ENCODE data around the gene MPP3.
"Not testable (repeated sequence)": the region's sequence is repeated elsewhere in the genome, so short reads cannot be mapped to it uniquely, and the experiment has no call there.

MPP3 gene, protein sequence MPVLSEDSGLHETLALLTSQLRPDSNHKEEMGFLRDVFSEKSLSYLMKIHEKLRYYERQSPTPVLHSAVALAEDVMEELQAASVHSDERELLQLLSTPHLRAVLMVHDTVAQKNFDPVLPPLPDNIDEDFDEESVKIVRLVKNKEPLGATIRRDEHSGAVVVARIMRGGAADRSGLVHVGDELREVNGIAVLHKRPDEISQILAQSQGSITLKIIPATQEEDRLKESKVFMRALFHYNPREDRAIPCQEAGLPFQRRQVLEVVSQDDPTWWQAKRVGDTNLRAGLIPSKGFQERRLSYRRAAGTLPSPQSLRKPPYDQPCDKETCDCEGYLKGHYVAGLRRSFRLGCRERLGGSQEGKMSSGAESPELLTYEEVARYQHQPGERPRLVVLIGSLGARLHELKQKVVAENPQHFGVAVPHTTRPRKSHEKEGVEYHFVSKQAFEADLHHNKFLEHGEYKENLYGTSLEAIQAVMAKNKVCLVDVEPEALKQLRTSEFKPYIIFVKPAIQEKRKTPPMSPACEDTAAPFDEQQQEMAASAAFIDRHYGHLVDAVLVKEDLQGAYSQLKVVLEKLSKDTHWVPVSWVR

GRCh38 chr17:43832976-43833829, at the start of gene MPP3:
Gene MPP3, minus strand, starts transcription at chr17:43833146. Its CDS starts 1,240 bp downstream, at chr17:43831906.
- DNase-seq = peak; percentile 17

- DNase-seq = no peak
These were observed 49.0 kb upstream of the MPP3 start for GRCh38 chr17:43881758-43882505.

DNA sequence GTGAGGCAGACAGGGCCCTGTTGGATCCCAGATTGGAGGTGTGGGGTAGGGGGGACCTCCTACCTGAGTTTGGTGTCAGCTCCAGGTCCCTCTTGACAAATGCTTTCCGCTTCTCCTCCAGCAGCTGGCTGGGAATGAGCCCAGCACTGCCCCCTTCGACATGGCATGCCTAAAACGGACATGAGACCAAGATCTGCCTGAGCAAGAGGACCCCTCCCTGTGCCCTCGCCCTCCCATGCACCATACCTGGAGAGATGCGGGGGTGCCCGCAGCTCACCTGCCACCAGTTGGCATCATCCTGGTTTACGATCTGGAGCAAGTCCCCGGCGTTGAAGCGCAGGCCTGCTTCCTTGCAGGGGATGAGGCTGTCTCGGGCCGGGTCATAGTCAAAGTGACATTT, 48.2 kb upstream of the MPP3 start:
- DNase-seq = no peak

DNA sequence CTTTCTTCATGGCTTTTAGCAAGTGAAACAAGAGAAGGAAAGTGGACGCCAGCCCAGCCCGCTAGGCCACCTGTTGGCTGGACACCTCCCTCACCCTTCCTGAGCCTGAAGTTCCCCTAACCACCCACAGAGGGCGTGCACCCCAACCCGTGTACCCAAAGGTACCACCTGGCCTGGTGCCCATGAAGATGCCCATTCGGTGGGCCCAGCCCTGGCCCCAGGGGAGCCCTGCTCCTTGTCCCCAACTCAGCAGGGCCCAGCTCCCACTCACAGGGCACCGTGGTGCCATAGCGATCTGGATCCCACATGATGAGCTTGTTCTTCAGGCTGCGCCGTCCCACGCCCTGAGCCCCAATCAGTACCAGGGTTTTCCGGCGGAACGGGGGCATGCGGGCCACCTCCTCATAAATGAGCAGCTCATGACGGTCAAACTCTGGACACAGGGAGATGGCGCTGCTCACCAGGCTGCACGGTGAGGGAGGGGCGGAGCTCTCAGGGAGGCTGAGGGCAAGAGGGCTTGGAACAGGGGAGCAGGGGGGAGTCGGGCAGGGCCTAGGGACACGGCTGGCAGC, 47.6 kb upstream of the MPP3 start:
- no peak for DNase-seq

DNA sequence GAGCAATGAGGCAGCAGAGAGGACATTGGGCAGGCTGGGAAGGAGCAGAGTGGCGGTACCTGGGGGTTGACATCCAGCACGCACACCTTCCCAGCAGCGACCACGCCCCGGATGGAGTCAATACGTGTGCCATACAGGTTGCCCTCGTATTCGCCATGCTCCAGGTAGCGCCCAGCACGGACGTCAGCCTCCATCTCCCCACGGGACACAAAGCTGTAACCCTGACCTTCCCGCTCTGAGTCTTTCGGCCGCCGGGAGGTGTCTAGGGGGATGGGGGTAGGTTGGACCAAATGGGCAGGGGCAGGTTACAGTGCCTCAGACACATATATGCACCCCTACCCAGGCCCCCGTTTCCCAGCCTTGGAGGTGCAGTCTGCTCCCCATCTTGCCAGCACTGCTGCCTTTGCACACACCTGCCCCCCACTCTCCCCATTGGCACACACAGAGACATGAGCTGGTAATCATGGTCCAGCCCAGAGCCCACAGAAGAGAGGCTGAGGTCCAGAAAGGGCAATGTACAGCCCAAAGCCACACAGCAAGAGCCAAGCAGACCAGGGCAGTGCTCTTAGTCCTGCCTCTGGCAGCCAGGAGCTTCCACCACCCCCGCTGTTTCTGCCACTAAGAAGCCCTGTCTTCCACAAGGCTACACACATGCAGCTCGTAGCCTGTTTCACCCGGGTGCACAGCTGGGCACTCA, 46.9 kb upstream of the MPP3 start:
- DNase-seq = no peak

- peak; percentile 27 for DNase-seq
These were observed 45.6 kb upstream of the MPP3 start for GRCh38 chr17:43878260-43879175.

- no peak for DNase-seq
These were observed 44.7 kb upstream of the MPP3 start for GRCh38 chr17:43877451-43878155.

DNA sequence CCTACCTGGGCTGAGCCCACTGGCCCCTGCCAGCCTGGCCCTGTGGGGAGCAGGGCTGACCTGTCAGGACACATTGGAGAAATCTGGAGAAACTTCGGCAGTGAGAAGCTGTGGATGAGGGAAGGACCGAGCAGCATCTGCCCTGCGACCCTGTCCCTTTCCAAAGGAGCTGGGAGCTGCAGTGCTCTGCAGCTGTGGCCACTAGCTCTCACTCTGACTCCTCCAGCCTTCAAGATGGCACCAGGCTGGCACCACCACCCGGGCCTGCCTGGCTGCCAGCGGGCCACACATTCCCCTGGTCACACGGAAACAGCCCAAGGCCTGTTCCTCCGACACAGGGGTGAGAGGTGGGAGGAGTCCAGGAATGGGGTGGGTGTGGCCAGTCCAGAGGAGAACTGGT, 44.1 kb upstream of the MPP3 start:
- DNase-seq = no peak

DNA sequence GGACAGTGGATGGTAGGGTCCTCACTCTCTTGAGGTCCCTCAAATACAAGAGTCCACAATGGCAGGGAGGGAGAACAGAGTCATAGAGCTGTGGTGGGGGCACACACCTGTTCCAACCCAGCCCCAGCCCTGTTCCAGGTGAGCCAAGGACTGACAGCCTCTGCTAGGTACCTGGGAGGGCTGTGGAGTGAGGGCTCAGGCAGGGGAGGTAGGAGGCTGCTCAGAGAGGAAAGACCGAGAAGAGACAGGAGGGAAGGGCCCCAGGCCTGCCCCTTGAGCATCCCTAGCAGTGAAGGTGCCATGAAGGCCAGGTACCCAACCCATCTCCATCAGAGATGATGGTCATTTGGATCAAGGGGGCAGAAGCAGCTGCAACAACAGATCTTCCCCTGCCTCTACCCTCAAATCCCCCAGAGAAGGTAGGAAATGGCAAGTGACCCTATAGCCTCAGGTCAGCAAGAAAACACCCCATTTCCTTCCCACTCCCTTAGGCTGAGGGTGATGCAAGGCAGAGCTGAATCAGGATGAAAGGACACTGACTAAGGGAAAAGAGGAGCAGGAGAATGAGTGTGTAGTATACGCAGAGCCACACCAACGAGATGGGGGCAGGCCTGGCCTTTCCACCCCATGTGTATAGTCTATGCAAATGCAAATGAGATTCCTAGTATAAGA, 42.7 kb upstream of the MPP3 start:
- no peak for DNase-seq

DNA sequence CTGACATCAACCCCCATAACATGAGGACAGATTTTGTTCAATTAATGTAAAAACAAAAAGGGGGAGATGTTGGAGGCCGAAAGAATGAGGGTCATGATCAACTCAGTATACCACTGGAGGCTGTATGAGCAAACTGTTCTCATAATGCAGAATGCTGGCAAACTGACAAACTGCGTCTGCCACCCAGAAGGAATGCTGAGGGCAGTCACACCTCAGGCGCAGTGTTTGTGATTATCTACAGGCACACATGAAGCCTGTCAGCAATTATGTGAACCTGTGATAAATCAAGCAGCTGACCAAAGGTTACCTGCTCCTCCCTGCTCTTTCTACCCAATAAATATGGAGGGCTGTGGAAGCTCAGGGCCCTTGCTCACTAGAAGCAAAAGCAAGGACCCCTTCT, 41.3 kb upstream of the MPP3 start:
- DNase-seq = no peak

DNA sequence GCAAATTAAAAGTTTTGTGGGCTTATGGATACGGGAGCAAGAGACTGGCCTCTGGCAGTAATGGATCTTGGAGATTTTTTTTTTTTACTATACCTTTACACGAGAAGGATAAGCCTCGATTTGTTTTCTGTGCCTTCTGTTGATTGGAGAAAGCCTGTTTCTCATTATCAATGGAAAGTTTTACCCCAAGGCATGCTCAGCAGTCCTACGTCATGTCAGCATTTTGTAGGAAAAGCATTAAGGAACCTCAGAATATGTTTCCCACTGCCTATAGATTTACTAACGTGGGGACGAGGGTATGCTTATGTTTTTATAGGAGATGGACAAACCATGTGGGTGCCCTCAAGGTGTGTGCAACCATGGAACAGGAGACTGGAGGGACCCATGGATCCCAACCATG, 40.9 kb upstream of the MPP3 start:
- DNase-seq = no peak

GRCh38 chr17:43873091-43873490, 40.1 kb upstream of the MPP3 start:
- no peak for DNase-seq

GRCh38 chr17:43871946-43872690, 39.2 kb upstream of the MPP3 start:
- no peak for DNase-seq

GRCh38 chr17:43869031-43869430, 36.1 kb upstream of the MPP3 start:
- DNase-seq = not testable (repeated sequence)

- DNase-seq = no peak
These were observed 35.5 kb upstream of the MPP3 start for GRCh38 chr17:43868226-43868994.

GRCh38 chr17:43864161-43864984, 31.4 kb upstream of the MPP3 start:
- DNase-seq = no peak

GRCh38 chr17:43861960-43862359, 29.0 kb upstream of the MPP3 start:
- DNase-seq = no peak
